ENCODE results near the gene LOXL1.

Gene LOXL1

GRCh38 chr15:73982222-73982962 lies 56.1 kb downstream of the LOXL1 start:
- FAIRE-seq = no peak

- no peak for FAIRE-seq
These were observed 57.0 kb downstream of the LOXL1 start for GRCh38 chr15:73983211-73983727.

DNA sequence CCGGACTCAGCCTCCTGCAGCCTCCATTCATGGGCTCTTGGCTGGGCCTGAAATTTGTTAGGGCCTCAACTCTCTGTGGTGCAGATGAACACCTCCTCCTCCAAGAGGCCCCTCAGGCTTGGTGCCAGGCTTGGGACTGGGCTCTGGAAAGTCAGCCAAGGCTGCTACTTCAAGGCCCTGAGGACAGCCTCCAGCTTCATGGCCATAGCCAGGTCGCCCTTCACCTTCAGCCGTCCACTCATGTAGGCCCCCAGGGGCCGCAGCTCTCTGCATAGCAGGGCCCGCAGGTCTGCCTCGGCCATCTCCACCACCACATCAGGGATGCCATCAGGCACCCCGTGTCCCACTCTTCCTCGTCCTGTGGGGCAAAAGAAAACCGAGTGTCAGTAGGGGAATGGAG lies 57.5 kb downstream of the LOXL1 start:
- FAIRE-seq = no peak

DNA sequence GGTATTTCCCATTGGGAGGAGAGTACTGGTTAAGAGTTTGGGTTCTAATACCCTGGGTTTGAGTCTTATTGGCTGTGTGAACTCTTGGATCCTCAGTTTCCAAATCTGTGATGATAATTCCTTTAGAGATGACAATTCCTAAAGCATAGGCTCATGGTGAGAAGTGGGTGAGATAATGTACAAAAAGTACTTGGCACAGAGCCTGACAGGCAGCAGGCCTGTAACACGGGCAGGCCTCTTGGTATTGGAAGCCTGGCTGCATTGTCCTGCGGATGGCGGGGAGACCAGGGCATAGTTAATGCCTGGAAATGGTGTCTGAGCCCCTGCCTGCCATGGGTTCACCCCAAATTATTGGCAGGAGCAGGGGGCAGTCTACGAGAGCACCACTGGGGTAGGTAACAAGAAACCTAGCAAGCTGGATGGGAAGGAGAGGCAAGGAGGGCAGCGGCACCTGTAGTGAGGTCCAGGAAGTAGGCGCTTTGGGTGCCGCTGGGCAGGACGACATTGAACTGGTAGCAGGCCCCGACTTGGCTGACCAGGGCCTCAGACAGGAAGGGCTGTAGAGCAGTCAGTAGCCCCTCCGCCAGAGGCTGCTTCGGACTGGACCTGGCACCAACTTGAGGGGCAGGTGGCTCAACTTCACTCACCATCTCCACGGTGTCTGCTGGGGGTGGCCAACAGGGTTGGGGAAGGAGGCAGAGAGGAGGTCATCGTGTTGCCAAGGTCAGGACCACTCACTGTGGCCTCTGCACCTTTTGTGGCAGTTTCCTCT lies 58.1 kb downstream of the LOXL1 start:
- FAIRE-seq = no peak

GRCh38 chr15:73985101-73985873 lies 59.0 kb downstream of the LOXL1 start:
- no peak for FAIRE-seq

- no peak for FAIRE-seq
These were observed 60.0 kb downstream of the LOXL1 start for GRCh38 chr15:73986055-73986775.

DNA sequence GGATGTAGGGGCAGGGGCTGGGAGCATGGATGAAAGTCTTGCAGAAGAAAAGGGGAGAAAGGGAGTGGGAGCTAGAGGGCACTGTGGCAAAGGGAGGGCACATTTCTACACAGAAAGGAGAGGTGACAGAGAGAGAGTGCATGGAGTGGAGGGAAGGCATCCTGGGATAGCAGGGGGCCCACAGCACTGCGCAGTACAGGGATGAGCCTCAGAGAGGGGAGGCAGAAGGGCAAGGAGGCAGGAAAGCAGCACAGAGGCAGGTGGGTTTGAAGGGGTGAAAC lies 60.5 kb downstream of the LOXL1 start:
- FAIRE-seq = no peak

GRCh38 chr15:73987250-73987649 lies 61.0 kb downstream of the LOXL1 start:
- FAIRE-seq = no peak

DNA sequence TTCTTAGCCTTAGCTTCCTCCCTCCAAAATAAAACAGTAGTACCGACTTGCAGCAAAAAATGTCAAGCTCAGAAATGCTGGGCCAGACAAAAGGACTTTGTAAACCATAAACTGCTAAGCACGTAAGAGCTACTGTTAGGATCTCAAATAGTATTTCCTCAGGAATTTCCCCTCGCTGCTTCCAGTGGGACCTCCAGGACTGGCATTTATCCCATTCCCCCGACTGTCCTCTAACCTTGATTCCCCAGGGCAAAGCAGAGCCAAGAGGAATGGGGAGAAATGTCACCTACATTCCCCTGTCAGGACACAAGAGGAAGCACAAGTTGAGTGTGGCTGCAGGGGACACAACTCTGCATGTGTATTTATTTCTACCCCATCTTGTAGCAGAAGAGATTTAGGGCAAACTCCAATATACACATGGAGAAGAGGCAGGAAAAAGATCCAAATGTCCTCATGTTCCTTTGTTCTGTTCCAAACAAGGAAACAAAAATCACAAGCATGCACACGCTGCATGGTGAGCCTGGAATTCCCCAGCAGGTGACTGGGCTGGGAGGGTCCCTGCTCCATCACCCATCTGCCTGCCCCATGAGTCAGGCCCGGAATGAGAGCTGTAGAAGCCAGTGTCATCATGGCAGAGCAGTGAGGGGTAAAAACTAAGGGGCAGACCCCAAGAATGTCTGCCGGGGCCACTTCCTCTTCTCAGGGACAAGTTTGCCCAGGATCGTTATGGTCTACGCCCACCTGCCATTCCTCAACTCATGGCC lies 61.6 kb downstream of the LOXL1 start:
- FAIRE-seq = no peak

- FAIRE-seq = no peak
These were observed 62.2 kb downstream of the LOXL1 start for GRCh38 chr15:73988445-73988969.

DNA sequence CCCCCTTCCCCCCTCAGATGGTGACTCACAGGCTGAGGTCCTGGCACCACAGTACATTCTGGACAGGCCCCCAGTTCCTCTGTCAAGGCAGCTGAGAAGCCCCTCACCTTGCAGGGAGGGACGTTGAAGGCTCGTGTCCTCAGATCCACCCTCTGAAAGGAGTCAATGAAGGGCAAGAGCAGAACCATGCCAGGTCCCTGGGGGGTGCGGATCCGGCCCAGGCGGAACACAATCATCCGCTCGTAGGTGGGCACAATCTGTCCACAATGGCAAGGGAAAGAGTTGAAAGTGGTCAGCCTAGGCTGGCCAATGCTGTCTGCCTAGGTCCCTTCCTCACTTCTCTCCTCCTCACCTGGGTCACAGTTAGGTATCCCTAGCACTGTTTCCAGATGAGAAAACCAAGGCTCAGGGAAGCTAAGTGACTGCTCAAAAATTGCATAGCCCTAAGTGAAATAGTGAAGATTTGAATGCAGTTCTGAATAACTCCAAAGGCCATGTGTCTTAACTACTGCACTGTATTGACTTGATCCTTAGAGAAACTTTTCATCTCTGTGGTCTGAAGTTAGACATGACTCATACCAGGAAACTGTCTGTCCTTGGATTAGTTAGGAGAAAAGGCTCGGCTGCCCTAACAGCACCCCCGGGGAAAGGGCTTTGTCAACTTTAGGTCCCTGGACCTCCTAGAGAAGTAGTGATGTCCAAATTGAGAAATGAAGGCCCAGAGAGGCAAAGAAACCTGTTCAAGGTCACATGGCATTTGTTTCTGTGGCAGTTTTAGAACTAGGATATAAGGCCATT lies 62.9 kb downstream of the LOXL1 start:
- FAIRE-seq = no peak

DNA sequence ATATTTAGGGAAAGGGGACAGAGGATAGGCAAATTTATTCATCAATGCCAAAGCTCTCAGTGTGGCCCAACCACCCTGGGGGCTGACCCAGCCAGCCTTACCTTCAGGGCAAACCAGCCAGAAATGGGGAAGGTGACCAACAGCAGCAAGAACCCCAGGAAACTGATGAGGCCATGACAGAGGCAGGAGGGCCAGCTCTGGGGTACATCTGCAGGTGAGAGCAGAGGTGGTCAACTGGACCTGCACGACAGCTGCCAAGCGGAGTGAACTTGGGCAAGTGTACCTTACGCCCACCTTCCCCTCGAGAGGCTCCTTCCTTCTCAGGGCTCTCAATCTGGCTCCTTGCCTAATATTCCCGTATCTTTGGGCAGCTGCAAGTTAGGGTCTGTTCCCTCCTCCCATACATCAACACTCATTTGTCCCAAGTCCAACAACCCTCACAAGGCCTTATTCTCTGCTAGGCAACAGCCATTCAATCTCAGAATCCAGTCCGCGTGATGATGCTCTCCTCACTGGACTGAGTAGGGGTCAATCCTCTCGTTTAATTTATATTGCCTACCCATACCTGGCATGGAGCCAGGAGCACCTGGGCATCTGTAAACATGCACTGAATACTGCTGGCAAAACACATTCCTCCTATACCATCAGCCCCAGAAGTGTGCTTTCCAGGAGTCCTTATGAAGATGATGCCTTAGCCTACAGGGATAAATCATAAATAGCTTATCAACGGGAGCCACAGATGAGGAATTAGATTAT lies 64.2 kb downstream of the LOXL1 start:
- no peak for FAIRE-seq

DNA sequence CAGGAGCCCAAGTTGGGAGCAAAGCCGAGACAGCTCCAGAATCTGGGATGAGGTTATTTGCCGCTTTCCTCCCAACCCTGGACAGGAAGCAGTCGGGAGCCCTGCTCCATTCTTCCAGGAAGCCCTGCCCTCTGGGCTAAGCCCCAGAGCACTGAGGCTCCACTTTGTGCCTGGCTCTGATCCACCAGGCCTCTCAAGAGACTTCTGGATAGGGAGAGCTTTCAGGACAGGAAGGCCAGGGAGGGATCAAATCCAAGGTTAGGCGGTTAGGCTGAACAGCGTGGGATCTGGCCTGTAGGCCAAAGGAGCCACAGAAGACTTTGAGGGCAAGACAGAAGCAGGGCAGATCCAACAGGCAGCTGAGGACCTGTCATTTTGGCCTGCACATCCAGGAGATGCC lies 65.0 kb downstream of the LOXL1 start:
- FAIRE-seq = no peak

DNA sequence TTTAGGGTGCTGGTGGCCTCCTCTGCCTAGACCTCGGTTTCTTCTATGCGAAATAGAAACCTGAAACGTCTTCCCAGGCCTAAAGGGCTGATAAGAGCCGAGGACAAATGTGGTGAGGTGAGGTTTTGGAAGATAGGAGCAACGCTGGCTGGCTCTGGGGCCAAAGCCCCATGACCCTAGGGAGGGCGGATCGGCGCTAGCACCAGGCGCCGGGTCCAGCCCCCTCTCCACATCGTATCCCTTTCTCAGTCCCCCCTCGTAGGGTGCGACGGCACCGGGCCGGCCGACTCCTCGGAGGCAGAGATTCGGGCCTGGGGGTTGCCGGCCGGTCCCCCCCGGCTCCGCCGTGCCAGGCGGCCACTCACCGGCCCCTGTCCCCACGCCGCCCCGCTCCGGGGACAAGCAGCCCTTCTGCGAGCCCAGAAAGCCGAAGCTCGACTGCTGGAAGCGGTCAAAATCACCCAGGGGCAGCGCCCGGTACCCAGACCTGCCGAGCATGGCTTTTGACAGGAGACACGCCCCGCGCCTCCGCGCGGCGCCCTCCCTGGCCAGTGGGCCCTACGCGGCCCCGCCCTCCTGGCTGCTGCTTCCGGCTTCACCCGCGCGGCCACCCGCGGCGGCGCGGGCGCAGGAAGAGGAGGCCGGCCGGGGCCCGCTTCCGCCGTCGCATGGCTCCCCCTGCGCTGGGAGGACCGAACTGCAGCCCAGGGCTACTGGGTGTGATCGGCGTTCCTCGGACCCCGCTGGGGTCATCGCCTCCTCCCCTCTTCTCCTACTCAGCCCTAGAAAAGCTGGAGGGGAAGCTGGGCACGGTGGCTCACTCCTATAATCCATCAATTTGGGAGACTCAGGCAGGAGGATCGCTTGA lies 65.7 kb downstream of the LOXL1 start, which contains the start of gene STOML1:
Gene STOML1 (minus strand): TSS at position 570 of the 868 bp plus-strand sequence. CDS start 72 bp downstream, at position 498.
- FAIRE-seq = no peak

GRCh38 chr15:73992594-73992898 lies 66.3 kb downstream of the LOXL1 start:
- no peak for FAIRE-seq

DNA sequence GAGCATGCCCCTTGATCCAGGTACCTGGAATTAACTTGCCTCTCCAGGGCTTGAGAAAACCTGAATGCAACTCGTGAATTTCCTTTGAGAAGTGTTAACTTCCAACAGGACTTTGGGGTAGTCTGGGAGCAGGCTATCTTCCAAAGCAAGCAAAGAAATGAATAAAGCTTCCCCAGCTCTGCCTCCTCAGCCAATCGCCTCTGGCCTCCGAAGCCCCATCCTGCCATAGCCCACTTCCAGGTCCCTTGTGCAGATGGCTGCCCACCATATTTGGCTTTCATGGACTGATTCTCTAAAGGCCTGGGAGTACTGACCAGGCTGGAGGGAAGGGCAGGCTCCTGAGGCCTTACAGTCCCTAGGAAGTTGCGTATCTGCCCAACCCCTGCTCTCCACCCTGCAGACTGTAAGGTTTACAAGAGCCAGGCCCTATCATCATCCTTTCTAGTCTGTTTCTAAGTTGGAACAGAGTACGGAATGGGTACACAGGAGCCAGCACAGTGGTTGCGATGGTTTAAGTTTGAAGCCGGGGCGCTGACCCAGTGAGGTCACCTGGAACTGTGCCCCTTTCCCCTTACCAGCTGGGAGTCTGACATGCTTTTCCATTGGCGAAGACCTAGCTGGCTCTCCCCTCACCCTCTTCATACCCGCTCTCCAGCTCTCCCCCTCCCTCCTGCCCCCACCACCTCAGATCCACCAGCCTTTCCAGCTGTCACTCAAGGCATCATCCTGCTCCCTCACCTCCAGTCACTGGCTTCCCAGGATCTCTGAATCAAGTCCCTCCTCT lies 67.1 kb downstream of the LOXL1 start:
- no peak for FAIRE-seq

- no peak for FAIRE-seq
These were observed 68.2 kb downstream of the LOXL1 start, which contains the start of gene PML for GRCh38 chr15:73994413-73994883. Gene PML, plus strand, starts transcription at chr15:73994716. Its CDS starts 97 bp downstream, at chr15:73994813.

Measured in islet of Langerhans (tissue), 1 donor.